HG02885 (cell line): ENCODE results near the gene TASP1.
"Not testable (repeated sequence)": the region's sequence is repeated elsewhere in the genome, so short reads cannot be mapped to it uniquely, and the experiment has no call there.

ENCODE experiments used
- ATAC-seq: cut with Tn5 transposase; IDR thresholded peaks from one replicate; pipeline ENCODE4 v1.9.1; 2021; ENCODE audit warnings: mild to moderate bottlenecking; ENCODE audit not compliant: unreplicated experiment, poor library complexity

Gene TASP1

DNA sequence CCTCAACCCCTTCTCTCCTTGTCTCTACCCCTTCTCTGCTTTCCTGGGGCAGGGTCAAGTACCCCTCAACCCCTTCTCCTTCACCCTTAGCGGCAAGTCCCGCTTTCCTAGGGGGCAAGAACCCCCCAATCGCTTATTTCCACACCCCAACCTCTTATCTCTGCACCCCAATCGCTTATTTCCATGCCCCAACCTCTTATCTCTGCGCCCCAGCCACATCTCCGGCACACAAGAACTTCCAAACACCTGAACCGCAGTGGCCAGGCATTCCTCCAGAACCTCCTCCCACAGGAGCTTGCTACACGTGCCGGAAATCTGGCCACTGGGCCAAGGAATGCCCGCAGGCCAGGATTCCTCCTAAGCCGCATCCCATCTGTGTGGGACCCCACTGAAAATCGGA, 279.8 kb downstream of the TASP1 start:
- not testable (repeated sequence) for ATAC-seq

DNA sequence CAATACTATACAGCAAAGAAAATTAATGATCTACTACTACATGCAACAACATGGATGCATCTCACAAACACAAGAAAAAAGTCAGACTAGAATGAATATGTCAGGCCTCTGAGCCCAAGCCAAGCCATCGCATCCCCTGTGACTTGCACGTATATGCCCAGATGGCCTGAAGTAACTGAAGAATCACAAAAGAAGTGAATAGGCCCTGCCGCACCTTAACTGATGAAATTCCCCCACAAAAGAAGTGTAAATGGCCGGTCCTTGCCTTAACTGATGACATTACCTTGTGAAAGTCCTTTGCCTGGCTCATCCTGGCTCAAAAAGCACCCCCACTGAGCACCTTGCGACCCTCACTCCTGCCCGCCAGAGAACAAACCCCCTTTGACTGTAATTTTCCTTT, 280.9 kb downstream of the TASP1 start:
- not testable (repeated sequence) for ATAC-seq

DNA sequence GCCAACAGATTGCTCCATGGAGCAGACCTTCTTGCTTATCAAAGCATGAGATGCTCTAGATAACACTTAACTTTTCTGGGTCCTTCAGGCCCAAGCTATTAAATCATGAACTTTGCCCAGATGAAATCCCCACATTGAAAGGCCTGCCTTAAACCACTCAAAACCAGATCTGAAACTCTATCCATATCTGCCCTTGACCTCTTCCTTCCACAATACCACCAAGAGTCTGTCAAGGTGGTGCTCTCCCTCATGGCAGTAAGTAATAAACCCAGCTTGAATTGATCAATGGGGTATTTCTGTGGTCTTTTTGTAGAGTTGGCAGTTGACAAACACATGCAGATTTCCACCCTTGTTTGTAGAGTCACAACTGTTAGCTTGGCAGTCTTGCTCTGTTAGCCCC, 282.1 kb downstream of the TASP1 start:
- ATAC-seq: no peak

DNA sequence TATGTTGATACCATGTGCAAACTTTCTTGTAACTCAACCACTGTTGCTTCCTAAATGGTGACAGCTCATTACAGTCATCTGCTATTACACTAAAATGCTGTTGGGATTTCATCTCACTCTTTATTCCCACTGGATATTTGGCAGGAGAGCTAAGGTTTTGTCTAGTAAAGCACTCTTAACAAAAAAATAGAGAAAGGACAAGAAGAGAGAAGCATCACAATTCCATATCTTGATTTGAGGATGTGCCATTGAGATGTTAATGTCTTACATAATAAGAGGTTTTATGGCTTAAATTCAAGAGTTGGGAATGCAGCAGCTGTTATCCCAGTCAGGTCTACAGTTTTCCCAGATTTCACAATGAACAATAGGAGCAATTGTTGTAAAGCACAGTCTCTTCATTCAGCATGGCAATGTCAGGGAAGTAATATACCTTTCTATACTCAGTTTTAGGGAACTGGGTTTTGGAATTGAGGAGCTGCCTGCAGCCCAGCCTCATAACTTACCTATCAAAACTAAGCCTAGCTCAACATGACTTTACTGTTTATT, 282.7 kb downstream of the TASP1 start:
- ATAC-seq: no peak

DNA sequence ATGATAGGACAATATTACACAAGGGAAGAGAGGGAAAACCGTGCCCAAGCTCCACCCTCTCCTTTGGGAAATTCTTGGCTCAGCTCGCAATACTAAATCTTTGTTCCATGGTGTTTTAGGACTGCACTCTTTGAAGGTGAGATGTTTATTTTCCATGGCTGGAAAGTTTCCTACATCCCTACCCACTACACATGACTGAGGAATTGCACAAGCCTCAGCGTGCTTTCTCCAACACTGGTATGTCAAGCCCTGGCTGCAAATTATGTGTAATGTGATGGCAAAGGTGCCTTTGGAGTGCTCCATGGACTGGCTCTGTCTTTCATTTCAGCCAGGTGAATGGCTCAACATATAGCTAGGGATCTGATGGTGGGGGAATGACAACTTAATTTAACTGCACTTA, 283.3 kb downstream of the TASP1 start:
- no peak for ATAC-seq

DNA sequence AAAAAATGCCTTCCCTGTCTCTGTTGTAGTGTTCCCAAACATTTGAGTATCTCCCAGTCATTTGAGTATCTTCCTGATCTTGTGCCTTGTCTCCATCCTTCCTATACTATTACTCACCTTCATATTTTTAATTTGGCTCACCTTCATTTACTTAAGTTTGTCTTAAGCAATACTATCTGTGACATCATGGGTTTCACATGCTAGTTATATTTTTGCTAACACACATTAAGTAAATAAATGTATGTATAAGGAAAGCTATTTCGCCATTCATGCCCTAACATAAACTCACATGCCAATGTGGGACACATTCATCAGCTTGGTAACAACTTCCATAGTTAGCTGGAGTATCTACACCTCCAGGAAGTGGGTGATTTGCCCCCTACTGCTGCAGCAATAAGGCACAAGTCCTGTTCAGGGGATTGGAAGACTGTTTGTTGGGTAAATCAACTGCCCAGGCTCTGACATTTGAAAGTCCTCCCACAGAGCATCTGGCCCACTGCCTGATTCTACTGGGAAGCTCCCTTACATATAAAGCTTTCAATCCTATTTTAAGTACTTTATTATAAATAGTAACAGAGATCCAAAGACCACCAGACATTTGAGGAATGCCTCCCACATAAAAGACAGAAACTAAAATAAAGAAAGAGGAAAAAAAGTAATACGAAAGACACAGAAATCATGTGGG, 285.3 kb downstream of the TASP1 start:
- no peak for ATAC-seq

DNA sequence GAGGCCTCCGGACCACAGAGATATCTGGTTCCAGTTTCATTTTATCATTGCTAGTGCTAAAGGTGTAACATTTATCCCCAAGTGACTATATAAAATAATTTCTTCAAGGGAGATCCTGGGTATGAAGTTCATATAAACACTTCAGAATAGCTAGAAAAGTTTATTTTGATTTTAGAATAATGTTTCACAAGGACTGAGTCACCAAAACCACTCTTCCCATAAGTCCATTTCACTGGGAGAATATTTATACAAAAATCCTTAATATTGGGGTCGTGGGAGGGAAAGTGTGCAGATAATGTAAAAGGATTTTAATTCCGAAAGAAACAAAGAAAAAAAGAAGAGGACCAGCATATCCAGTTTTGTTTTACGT, 289.5 kb downstream of the TASP1 start:
- no peak for ATAC-seq

DNA sequence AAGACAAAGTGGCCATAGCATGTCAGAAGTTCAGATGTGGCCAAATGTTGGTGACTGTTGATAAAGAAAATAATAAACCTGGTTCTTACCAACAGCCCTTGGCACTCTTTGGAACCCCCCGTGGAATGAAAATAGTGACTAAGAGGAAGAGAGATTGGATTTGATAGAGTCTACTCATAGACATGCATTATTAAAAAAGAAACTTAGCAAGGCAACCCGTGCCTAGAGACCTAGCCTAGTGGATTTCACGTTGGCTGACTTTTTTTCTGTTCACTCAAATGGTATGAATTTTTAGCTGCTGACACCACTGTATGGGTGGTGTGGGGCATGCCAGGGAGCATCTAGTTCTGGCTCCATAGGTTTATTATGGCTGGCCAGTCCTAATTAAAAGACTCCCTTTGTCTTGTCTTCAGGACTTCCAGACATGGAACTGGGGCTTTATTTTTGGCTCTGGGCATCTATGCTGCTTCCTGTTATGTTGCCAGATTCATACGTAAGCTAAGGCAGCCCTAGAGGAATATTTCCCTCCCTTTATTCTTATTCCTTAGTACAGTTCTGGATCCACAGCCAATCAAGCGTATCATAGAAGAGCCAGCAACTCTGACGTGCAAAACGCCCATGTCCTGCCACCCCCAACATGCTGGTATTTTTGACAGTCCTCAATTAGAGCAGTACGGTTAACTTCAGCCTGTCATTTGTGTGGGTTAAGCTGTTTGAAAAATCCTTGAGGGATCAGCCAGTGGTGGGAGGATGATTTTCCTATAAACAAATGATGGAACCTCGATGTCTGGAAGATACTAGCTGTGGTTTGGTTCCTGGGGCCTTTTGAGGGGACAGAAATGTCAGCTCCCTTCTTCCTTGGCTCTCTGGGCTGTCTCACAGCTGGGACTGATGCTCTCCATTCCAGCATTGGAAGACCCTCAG, 290.2 kb downstream of the TASP1 start:
- ATAC-seq: no peak

DNA sequence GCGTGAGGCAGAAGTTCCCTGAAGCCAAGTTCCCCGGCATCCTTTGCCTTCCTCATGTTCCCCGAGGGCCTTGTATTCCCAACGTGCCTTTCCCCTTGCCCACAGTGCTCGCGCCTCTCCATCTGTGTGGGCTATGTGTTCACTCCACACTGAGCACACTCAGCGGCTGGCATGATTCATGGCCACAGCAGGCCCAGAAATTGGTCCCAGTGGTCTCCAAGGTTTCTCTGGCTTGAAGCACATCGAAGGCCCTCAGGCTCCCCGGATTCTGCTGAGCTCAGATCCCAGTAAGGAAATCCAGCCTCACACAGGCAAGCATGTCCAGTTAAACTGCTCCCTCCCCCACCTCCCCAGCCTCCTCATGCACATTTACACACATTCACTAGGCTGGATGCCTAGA, 294.1 kb downstream of the TASP1 start:
- no peak for ATAC-seq

DNA sequence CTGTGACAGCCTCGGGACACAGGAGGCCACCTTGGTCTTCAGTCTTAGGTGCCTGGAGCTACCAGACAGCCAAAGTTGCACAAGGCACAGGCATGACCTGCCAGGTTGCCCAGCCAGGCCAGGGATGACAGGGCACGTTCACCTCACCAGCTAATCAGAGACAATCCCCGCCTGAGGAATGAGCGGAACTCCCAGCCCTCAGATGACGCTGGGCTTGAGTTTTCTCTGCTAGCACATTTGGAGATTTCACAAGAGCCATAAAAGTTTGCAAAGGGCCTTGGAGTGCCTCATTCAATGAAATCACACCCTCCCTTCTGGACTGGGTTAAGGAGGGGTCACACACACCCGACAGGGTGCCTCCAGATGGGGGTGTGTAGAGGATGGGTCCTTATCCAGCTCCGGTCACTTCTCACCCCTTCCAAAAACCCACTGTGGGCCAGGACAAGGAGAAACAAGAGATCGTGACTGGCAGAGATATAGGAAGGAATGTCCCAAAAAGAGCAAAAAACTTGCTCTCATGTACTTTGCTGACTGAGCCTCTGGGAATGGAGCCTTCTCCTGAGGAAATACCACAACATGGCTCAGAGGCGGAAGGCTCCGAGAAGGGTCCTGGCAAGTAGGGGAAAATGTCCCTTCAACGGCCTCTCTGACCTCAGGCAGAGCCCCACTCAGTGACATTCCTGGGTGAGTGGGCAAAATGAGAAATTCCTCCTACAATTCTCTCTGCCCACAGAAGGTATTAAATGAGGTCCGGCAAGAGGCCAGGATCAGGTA, 296.1 kb downstream of the TASP1 start:
- ATAC-seq: no peak

DNA sequence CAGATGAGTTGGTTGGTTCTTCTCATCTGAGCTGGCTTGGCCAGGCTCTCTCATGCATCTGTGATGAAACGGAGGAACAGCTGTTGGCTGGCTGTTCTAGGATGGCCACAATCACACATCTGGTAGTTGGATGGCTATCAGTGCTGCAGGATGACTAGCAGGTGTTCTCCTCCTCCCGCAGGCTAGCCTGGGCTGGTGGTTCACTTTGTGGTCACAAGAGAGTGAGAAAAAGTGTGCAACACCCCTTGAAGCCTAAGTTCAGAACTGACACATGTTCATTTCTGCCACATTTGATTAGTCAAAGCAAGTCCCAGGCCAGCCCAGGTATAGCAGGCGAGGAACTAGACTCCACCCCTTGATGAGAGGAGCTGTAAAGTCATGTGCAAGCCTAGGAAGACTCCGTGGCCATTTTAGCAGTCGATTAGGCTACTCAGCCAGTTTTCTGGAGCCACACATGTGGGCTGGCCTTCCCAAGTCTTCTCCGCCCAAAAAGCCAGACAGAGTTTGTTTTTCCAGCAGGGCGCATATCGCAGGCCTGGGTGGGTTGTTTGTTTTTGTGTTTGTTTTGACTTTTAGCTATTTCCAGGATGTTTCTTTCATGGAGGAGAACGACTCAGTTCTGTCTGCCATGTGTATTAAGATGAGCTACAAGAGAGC, 296.9 kb downstream of the TASP1 start:
- no peak for ATAC-seq

DNA sequence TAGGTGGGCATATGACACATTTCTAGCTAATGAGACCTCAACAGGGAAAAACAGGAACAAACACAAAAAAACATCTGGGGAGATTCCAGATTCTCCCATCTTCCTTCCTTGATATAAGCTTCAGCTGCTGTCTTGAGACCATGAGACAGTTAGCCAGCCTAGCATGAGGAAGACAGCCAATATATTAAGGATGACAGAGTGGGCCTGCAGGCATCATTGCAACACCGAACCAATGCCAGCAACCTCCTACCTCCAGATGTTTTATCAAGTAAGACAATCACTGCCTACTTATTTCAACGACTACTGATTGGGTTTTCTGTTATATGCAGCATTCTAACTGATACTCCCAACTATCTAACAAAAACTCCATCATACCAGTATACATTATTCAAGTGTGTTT, 298.6 kb downstream of the TASP1 start:
- ATAC-seq: no peak
